ENCODE measurements around the gene CEP85L.
A peak's percentile ranks its signal among the peaks of the same experiment; 100 is the strongest.

CEP85L gene

GRCh38 chr6:118651282-118652050 is at the start of gene CEP85L:
CEP85L (minus strand) TSS chr6:118651591; CDS start chr6:118651269, 322 bp downstream.
- peak within 1 kb of the TSS; percentile 90 for H3K4me3 ChIP-seq
- DNase-seq (ENCODE audit: low spot score in 2 of 2) = peak; percentile 91 to 93
- in situ Hi-C loops (cut with MboI; ENCODE audit: low sequenced_read_pairs) = no loop called here
- H3K9me3 ChIP-seq = no peaks in the 10 kb centered on the region
- H3K27me3 ChIP-seq (ENCODE audit: low read depth) = 0 out of 2 replicates have a peak, but pooled peaks cover 3% of the 10 kb centered on the region
- peaks cover 23% of the 10 kb centered on the region for H3K4me1 ChIP-seq
- no peaks in the 10 kb centered on the region for H3K36me3 ChIP-seq (replicated peaks)

- no peaks in the 10 kb centered on the region for H3K4me1 ChIP-seq
Observed at GRCh38 chr6:118700531-118700930, 49.1 kb upstream of the CEP85L start.

GRCh38 chr6:118697554-118697953 is 46.2 kb upstream of the CEP85L start:
- Histone ChIP-seq H3K36me3 (replicated peaks) (no peaks in the 10 kb centered on the region), H3K4me1 (no peaks in the 10 kb centered on the region), H3K9me3 (no peaks in the 10 kb centered on the region), H3K4me3 (no peak overlapping the region), H3K27me3 (ENCODE audit: low read depth) (no peaks in the 10 kb centered on the region)
- in situ Hi-C loops (cut with MboI; ENCODE audit: low sequenced_read_pairs) = no loop called here
- no peak for DNase-seq (ENCODE audit: low spot score in 2 of 2)

More at GRCh38 chr6:118700531-118700930, 49.1 kb upstream of the CEP85L start:
- in situ Hi-C loops (cut with MboI; ENCODE audit: low sequenced_read_pairs) = no loop called here
- H3K9me3 ChIP-seq = no peaks in the 10 kb centered on the region
- H3K4me3 ChIP-seq = no peak overlapping the region
- no peaks in the 10 kb centered on the region for H3K36me3 ChIP-seq (replicated peaks)
- H3K27me3 ChIP-seq (ENCODE audit: low read depth) = no peaks in the 10 kb centered on the region
- no peak for DNase-seq (ENCODE audit: low spot score in 2 of 2)

GRCh38 chr6:118696271-118696670 is 44.9 kb upstream of the CEP85L start:
- H3K36me3 ChIP-seq (replicated peaks) = no peaks in the 10 kb centered on the region
- no peaks in the 10 kb centered on the region for H3K27me3 ChIP-seq (ENCODE audit: low read depth)
- no peak for DNase-seq (ENCODE audit: low spot score in 2 of 2)
- in situ Hi-C loops (cut with MboI; ENCODE audit: low sequenced_read_pairs) = no loop called here
- H3K4me3 ChIP-seq = no peak overlapping the region
- no peaks in the 10 kb centered on the region for H3K4me1 ChIP-seq
- no peaks in the 10 kb centered on the region for H3K9me3 ChIP-seq

DNA sequence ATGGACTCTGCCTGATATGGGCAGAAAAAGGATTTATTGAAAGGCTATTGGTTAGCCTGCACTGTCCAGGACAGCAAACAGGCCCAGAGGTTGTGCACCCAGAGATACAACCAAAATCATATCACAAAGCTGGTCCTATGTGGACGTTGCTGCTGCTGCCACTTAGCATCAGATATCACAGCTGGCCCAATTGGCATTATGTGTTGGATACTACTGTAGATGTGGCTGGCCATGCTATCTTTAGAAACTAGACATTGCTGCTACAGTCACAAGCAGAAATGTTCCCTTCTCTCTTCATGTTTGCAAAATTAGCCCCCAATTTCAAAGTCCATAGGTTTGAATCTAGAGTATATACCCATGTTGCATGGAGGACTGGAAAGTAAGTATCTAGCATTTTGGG is 42.2 kb upstream of the CEP85L start:
- H3K4me1 ChIP-seq = no peaks in the 10 kb centered on the region
- H3K27me3 ChIP-seq (ENCODE audit: low read depth) = no peaks in the 10 kb centered on the region
- in situ Hi-C loops (cut with MboI; ENCODE audit: low sequenced_read_pairs) = no loop called here
- DNase-seq (ENCODE audit: low spot score in 2 of 2) = no peak
- H3K9me3 ChIP-seq = no peaks in the 10 kb centered on the region
- H3K4me3 ChIP-seq = no peak overlapping the region
- H3K36me3 ChIP-seq (replicated peaks) = no peaks in the 10 kb centered on the region

GRCh38 chr6:118685823-118686449 is 34.5 kb upstream of the CEP85L start:
- H3K4me1 ChIP-seq = no peaks in the 10 kb centered on the region
- DNase-seq (ENCODE audit: low spot score in 2 of 2) = no peak
- no peaks in the 10 kb centered on the region for H3K27me3 ChIP-seq (ENCODE audit: low read depth)
- H3K9me3 ChIP-seq = no peaks in the 10 kb centered on the region
- no peaks in the 10 kb centered on the region for H3K36me3 ChIP-seq (replicated peaks)
- no peak overlapping the region for H3K4me3 ChIP-seq
- in situ Hi-C loops (cut with MboI; ENCODE audit: low sequenced_read_pairs) = no loop called here

GRCh38 chr6:118683881-118684872 is 32.8 kb upstream of the CEP85L start:
- H3K4me3 ChIP-seq = no peak overlapping the region
- no peaks in the 10 kb centered on the region for H3K36me3 ChIP-seq (replicated peaks)
- in situ Hi-C loops (cut with MboI; ENCODE audit: low sequenced_read_pairs) = no loop called here
- H3K9me3 ChIP-seq = no peaks in the 10 kb centered on the region
- no peaks in the 10 kb centered on the region for H3K27me3 ChIP-seq (ENCODE audit: low read depth)
- no peaks in the 10 kb centered on the region for H3K4me1 ChIP-seq
- DNase-seq (ENCODE audit: low spot score in 2 of 2) = no peak

DNA sequence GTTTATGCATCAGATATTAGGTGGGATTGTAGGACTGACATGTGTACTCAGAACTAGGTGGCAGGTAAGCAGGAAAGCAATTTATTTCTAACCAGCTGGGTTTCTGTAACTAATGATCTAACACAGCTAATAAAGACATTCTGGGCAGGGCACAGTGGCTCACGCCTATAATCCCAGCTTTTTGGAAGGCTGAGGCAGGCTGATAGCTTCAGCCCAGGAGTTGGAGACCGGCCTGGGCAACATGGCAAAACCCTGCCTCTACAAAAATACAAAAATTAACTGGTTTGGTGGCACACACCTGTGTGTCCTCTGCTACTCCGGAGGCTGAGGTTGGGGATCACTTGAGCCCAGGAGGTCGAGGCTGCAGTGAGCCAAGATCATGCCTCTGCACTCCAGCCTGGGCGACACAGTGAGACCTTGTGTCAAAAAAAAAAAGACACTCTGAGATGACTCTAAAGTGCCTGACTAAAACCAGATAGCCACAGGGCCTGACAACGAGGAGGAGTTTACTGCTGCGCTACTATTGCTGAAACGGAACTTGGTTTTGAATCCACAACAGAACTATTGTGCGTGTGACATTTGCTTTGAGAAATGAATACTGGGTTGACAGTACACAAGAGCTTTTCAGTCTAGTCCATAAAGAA is 29.2 kb upstream of the CEP85L start:
- H3K9me3 ChIP-seq = no peaks in the 10 kb centered on the region
- H3K4me1 ChIP-seq = no peaks in the 10 kb centered on the region; the same call in 1 of the 2 replicates
- DNase-seq (ENCODE audit: low spot score in 2 of 2) = no peak
- H3K36me3 ChIP-seq (replicated peaks) = no peaks in the 10 kb centered on the region; the same call in 1 of the 2 replicates
- in situ Hi-C loops (cut with MboI; ENCODE audit: low sequenced_read_pairs) = no loop called here
- H3K4me3 ChIP-seq = no peak overlapping the region
- H3K27me3 ChIP-seq (ENCODE audit: low read depth) = no peaks in the 10 kb centered on the region

DNA sequence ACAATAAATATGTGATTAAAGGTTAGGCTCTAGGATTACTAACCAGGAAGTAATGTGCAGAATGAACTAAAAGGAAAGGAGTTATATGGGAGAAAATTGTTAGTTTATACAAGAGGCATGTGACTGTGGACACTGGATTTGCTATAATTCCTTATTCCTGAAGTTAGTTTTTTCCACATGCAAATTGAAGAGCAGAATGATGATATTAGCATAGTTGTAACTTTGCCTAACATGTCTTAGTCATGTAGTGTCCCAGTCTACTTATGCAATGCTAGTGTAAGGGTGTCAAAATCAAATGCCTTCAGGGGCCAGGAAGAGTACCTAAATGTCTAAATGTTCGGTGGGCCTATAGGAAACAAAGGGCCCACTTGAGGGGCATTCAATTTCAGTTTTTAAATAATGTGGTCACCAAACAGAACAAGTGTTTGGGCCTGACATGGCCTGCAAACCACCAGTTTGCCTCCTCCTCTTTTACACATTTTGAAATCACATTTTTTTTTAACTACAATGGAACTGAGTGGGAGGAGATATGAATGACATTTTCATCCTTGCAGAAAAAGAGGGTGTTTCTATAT is 28.0 kb upstream of the CEP85L start:
- H3K4me1 ChIP-seq = no peaks in the 10 kb centered on the region; the same call in 1 of the 2 replicates
- no peaks in the 10 kb centered on the region for H3K9me3 ChIP-seq
- no peaks in the 10 kb centered on the region; the same call in 1 of the 2 replicates for H3K36me3 ChIP-seq (replicated peaks)
- no peak overlapping the region for H3K4me3 ChIP-seq
- DNase-seq (ENCODE audit: low spot score in 2 of 2) = no peak
- no peaks in the 10 kb centered on the region for H3K27me3 ChIP-seq (ENCODE audit: low read depth)
- in situ Hi-C loops (cut with MboI; ENCODE audit: low sequenced_read_pairs) = no loop called here

DNA sequence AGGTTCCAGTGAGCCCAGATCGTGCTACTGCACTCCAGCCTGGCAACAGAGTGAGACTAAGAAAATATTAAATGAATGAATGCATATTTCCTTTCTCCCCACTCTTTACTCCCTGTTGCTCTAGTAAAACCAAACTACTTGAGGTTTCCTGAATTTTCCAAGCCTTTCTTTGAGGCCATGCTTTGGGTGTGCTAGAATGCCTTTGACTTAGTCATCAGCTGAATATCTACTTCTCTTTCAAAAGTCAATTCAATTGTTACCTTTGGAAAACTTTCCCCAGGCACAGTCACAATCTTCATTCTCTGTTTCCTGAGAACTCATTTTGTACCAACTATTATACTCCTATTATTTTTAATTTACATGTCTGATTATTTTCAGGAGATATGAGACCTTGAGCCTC is 27.5 kb upstream of the CEP85L start:
- DNase-seq (ENCODE audit: low spot score in 2 of 2) = no peak
- Histone ChIP-seq H3K4me1 (no peaks in the 10 kb centered on the region; the same call in 1 of the 2 replicates), H3K9me3 (no peaks in the 10 kb centered on the region), H3K4me3 (no peak overlapping the region), H3K36me3 (replicated peaks) (no peaks in the 10 kb centered on the region; the same call in 1 of the 2 replicates), H3K27me3 (ENCODE audit: low read depth) (no peaks in the 10 kb centered on the region)
- in situ Hi-C loops (cut with MboI; ENCODE audit: low sequenced_read_pairs) = no loop called here

GRCh38 chr6:118677193-118677592 is 25.8 kb upstream of the CEP85L start:
- Histone ChIP-seq H3K27me3 (ENCODE audit: low read depth) (no peaks in the 10 kb centered on the region), H3K9me3 (no peaks in the 10 kb centered on the region), H3K4me1 (no peaks in the 10 kb centered on the region; the same call in 1 of the 2 replicates), H3K4me3 (no peak overlapping the region), H3K36me3 (replicated peaks) (no peaks in the 10 kb centered on the region; the same call in 1 of the 2 replicates)
- in situ Hi-C loops (cut with MboI; ENCODE audit: low sequenced_read_pairs) = no loop called here
- peak in 1 of 2 experiments; percentile 8 for DNase-seq (ENCODE audit: low spot score in 2 of 2)

- in situ Hi-C loops (cut with MboI; ENCODE audit: low sequenced_read_pairs) = no loop called here
- Histone ChIP-seq H3K4me1 (no peaks in the 10 kb centered on the region; the same call in 1 of the 2 replicates), H3K9me3 (no peaks in the 10 kb centered on the region), H3K27me3 (ENCODE audit: low read depth) (no peaks in the 10 kb centered on the region), H3K36me3 (replicated peaks) (no peaks in the 10 kb centered on the region; the same call in 1 of the 2 replicates), H3K4me3 (no peak overlapping the region)
- DNase-seq (ENCODE audit: low spot score in 2 of 2) = no peak
Observed at GRCh38 chr6:118675225-118675624, 23.8 kb upstream of the CEP85L start.

DNA sequence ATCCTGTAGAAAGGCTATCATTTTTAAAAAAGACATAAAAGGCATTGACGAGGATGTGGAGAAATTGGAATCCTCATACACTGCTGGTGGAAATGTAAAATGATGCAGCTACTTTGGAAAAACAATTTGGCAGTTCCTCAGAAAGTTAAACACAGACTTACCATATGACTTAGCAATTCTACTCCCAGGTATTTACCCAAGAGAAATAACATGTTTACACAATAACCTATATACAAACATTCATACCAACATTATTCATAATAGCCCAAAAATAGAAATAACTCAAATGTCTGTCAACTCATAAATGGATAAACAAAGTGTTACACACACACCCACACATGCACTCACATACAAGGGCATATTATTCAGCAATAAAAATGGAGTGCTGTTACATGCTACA is 23.4 kb upstream of the CEP85L start:
- no peak for DNase-seq (ENCODE audit: low spot score in 2 of 2)
- no peaks in the 10 kb centered on the region; the same call in 1 of the 2 replicates for H3K36me3 ChIP-seq (replicated peaks)
- no peaks in the 10 kb centered on the region for H3K9me3 ChIP-seq
- no peaks in the 10 kb centered on the region; the same call in 1 of the 2 replicates for H3K4me1 ChIP-seq
- H3K4me3 ChIP-seq = no peak overlapping the region
- in situ Hi-C loops (cut with MboI; ENCODE audit: low sequenced_read_pairs) = no loop called here
- no peaks in the 10 kb centered on the region for H3K27me3 ChIP-seq (ENCODE audit: low read depth)

Data from HAP-1 (cell line).